ENCODE results near the gene RABGGTA.

DNA sequence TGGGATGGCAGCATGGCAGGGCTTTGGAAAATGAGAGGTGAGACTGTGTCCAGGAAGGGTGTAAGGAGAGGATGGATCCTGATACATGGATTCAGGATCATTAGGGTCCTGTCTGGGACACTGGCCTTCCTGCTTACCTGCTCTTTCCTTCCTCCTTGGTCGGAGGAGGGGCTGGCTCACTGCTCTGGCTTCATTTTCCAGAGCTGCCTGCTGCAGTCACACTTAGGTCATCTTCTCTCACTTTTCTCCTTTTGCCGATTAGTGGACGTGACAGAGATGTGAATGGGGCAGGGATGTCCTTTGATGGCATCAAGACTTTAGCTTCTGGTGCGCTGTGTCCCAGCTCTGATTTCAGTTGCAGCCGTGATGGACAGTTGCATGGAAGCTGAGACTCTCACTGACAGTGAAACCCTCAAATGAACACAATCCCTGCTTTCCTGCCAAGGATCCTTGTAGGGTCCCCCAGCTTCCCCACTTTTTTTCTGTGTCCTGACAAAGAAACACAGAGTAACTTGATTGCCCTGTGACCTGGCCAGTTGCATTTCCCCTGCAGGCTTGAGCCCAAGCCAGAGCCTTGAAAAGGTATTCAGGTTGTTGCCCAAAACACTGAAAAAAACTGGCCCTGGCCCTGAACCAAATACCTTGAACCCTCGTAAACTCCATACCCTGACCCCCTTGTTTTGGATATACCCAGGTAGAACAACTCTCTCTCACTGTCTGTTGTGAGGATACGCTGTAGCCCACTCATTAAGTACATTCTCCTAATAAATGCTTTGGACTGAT, 37.1 kb upstream of the RABGGTA start:
- TF ChIP-seq, protein P1, sequence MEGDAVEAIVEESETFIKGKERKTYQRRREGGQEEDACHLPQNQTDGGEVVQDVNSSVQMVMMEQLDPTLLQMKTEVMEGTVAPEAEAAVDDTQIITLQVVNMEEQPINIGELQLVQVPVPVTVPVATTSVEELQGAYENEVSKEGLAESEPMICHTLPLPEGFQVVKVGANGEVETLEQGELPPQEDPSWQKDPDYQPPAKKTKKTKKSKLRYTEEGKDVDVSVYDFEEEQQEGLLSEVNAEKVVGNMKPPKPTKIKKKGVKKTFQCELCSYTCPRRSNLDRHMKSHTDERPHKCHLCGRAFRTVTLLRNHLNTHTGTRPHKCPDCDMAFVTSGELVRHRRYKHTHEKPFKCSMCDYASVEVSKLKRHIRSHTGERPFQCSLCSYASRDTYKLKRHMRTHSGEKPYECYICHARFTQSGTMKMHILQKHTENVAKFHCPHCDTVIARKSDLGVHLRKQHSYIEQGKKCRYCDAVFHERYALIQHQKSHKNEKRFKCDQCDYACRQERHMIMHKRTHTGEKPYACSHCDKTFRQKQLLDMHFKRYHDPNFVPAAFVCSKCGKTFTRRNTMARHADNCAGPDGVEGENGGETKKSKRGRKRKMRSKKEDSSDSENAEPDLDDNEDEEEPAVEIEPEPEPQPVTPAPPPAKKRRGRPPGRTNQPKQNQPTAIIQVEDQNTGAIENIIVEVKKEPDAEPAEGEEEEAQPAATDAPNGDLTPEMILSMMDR (IDR thresholded peaks at IDR 0.05; ENCODE audit: low read depth, low read length), result no peak; the same call in 1 of the 2 replicates
- no peak for TF ChIP-seq EZH2phosphoT487 (IDR thresholded peaks at IDR 0.05; ENCODE audit: low read depth)
